Measurements from ENCODE around the gene ARMC9.

The ARMC9 gene

GRCh38 chr2:231308631-231309428 lies 110.4 kb downstream of the ARMC9 start:
- no peak for DNase-seq (ENCODE audit: low spot score)

DNA sequence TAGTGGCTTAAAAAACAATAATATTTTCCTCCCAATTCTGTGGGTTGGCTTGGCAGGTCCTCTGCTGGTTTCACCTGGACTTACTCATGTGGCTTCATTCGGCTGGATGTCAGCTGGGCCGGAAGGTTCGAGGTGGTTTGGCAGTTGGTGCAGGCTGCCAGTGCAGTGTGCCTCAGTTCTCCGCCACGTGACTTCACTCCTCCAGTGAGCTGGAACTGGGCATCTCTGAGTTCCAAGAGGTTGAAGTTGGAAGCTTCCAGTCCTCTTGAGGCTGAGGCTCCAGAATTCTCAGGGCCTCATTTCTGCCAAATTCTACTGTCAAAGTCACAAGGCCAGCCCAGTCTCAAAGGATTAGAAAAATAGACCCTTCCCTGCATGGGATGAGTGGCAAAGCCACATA lies 113.6 kb downstream of the ARMC9 start:
- no peak for DNase-seq (ENCODE audit: low spot score)

GRCh38 chr2:231315896-231316295 lies 117.5 kb downstream of the ARMC9 start:
- DNase-seq (ENCODE audit: low spot score), result peak; percentile 62

- DNase-seq (ENCODE audit: low spot score), result no peak
These were observed 119.1 kb downstream of the ARMC9 start for GRCh38 chr2:231317579-231317978.

DNA sequence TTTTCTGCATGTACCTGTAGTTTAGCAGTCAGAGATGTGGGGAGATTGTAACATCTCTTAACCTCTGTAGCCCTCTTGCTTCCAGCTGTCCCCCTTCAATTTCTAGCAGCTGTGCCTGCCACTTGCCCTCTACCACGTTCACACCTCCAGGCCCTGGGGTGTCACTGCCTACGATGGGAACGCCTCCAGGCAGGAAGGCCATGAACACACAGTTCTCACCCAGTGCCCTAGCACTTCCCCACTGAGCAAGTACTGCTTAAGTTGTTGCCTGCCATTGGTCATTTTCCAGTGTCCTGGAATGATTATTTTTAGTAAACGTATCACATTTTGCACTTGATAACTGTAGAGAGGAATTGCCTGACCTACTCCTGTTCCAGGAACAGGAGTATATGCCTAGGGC lies 120.0 kb downstream of the ARMC9 start:
- no peak for DNase-seq (ENCODE audit: low spot score)

GRCh38 chr2:231318954-231319353 lies 120.5 kb downstream of the ARMC9 start:
- no peak for DNase-seq (ENCODE audit: low spot score)

GRCh38 chr2:231319867-231320266 lies 121.4 kb downstream of the ARMC9 start:
- no peak for DNase-seq (ENCODE audit: low spot score)

GRCh38 chr2:231321021-231321420 lies 122.6 kb downstream of the ARMC9 start:
- no peak for DNase-seq (ENCODE audit: low spot score)

- peak; percentile 75 for DNase-seq (ENCODE audit: low spot score)
These were observed 123.3 kb downstream of the ARMC9 start for GRCh38 chr2:231321556-231322334.

DNA sequence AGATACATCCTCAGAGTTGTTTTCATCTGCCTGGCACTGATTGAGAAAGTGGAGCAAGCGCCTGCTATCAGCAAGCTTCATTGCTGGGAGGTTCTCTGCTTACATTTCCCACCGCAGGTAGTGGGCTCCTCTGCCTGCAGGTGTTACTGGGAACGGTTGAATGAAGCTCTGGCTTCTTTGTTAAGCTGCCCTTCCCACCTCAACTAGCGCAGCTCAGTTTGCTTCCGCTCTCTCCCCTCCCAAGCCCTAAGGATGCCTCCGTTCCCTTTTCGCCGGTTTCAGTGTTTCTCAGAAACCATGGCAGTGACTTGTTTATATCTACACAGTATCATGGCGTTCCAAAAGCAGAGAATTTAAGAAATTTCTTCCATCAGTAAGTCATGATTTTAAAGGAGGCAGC lies 124.9 kb downstream of the ARMC9 start:
- no peak for DNase-seq (ENCODE audit: low spot score)

DNA sequence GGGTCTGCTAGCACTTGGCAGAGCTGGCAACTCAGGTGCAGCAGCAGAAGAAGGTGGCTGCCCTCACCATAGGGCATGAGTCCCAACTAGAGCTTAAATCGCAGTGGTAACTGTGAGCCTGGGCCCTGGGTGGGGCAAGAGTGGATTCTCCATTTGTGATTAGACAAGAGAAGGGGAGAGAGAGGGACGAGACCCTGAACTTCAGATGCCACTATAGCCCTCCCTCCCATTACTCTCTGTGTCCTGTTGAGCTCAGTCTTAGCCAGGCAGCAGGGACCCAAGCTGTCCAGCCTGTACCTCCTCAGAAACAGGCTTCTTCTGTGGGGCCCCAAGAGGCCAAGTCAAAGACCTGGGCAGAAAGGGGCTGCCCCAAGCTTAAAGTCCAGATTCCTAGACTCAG lies 127.4 kb downstream of the ARMC9 start:
- no peak for DNase-seq (ENCODE audit: low spot score)

- DNase-seq (ENCODE audit: low spot score), result no peak
These were observed 128.0 kb downstream of the ARMC9 start for GRCh38 chr2:231326404-231326803.

- no peak for DNase-seq (ENCODE audit: low spot score)
These were observed 131.9 kb downstream of the ARMC9 start for GRCh38 chr2:231330311-231330710.

DNA sequence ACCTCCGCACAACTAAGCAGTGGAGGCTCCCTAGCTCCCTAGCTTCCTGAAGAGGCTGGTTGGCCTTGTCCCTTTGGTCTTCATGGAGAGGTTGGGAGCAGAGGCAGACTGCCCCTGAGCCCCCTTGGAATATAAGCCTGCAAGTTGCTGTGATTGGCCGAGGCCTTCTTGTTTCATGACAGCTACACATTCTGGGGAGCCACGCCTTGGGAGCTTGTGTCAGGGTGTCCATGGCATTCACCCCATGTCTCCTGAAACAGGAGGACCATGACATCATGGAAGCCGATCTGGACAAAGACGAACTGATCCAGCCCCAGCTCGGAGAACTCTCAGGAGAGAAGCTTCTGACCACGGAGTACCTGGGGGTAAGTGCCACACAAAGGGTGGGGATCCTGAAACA lies 133.1 kb downstream of the ARMC9 start:
- no peak for DNase-seq (ENCODE audit: low spot score)

GRCh38 chr2:231332388-231332787 lies 134.0 kb downstream of the ARMC9 start:
- DNase-seq (ENCODE audit: low spot score), result no peak

DNA sequence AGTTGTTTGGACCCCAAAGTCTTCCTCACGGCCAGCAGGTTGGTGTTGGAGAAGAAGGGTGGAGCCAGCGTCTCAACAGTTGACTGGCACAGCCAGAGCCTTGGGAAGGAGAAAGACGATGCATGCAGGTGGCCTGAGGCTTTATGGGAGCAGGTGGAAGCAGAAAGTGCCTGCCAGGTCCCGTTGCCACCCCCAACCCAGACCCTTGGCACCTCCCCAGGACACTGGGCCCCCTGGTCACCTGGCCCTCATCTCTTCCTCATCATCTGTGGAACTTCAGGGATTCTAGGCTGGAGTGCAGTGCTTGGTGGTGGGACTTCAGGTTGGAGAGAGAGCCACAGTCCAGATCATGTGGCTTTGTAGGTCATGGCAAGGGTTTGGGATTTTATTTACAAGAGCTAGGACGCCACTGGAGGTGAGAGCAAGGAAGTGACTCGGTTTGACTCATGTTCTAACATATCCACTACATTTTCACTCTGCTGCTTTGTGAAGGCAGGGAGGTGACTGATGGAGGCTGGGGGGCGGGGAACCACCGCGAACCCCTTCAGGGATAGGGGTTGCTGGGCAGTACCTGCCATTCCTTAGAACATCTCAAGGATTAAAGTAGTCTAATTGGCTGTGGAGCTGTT lies 134.6 kb downstream of the ARMC9 start:
- DNase-seq (ENCODE audit: low spot score), result no peak

GRCh38 chr2:231334179-231334930 lies 135.9 kb downstream of the ARMC9 start:
- no peak for DNase-seq (ENCODE audit: low spot score)

DNA sequence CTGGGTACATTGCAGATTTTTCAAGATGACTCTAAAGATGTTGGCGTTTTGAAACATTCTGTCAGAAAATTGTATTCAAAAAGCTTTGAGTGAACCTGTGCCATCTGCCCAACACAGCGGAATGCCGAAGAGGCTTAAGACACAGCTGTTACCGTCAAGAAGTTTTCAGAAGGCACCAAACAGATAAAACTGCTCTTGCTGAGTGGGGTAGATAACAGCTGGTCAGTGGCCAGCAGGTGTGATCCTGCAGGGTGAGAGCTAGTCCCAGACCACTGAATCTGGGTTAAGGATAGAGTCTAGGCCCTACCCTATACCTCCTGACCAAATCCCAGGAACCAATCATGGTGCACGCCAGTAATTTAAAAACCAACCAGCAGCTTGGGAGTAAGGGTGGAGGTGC lies 136.6 kb downstream of the ARMC9 start:
- no peak for DNase-seq (ENCODE audit: low spot score)

- no peak for DNase-seq (ENCODE audit: low spot score)
These were observed 137.2 kb downstream of the ARMC9 start for GRCh38 chr2:231335591-231335990.

DNA sequence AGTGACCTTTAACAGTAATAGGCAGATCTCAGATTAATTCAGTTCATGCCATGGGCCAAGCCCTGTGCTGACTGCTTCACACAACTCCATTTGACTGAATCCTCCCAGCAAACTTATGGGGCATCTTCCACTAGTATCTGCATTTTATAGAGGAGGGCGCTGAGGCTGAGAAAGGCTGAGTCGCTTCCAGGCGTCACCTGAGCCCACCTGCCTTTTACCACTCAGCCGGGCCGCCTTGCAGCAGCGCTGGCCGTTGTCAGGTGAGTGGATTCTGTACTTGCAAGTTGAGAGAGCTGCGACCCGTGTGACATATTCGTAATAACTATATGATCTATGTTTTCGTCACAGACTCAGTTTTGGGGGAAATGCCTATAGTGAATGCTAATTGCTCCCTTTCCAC lies 137.8 kb downstream of the ARMC9 start:
- DNase-seq (ENCODE audit: low spot score), result no peak

DNA sequence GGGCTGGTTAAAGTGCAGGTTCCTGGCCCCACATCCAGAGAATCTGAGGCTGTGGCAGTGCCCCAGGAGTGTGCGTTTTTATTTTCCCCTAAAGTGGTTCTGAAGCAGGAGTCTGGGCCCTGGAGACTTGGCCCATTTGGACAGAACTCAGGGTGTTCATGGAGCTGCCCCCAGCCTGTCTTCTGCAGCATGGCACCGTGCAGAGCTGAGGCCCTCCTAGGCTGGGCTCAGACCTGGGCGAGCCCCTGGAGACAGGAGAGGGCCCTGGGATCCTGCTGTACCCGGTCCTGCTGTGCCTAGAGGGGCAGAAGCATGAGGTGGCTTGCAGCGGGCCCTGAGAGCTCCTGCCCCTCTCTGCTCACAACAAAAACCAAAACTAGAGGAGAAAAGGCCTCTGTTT lies 138.3 kb downstream of the ARMC9 start:
- no peak for DNase-seq (ENCODE audit: low spot score)

Measured in germinal center (tissue), 1 donor.